Upper lobe of right lung (tissue), 1 donor: Measurements from ENCODE around the gene STRIP1. TPM values are rescaled to one million over a fixed set of nuclear protein-coding genes. Genes with fewer than 3 reads are reported as not detected.
"Not testable (repeated sequence)": the region's sequence is repeated elsewhere in the genome, so short reads cannot be mapped to it uniquely, and the experiment has no call there.

ENCODE experiments used
- ATAC-seq: fragments of 200-7000 bp; cut with Tn5 transposase; one replicate; pipeline ENCODE4 v1.9.1; 2020; ENCODE audit warnings: mild to moderate bottlenecking, moderate library complexity
- DNase-seq: peaks from one replicate; pipeline ENCODE4 v3.0.0-alpha.2; 2020
- H3K27ac ChIP-seq: fragments of 200-600 bp; one replicate; pipeline ENCODE4 v1.8.0; 2022
- H3K27me3 ChIP-seq: fragments of 200-600 bp; one replicate; pipeline ENCODE4 v1.8.0; 2022; ENCODE audit warnings: mild to moderate bottlenecking
- H3K36me3 ChIP-seq: fragments of 200-600 bp; one replicate; pipeline ENCODE4 v1.8.0; 2022
- H3K4me1 ChIP-seq: fragments of 200-600 bp; one replicate; pipeline ENCODE4 v1.8.0; 2022
- H3K4me3 ChIP-seq: fragments of 200-600 bp; one replicate; pipeline ENCODE4 v1.8.0; 2022; ENCODE audit warnings: mild to moderate bottlenecking
- H3K9me3 ChIP-seq: fragments of 200-600 bp; one replicate; pipeline ENCODE4 v1.8.0; 2022
- CTCF ChIP-seq: fragments of 200-600 bp; IDR thresholded peaks from one replicate; pipeline ENCODE4 v1.8.0; 2022; ENCODE audit warnings: antibody characterized with exemption
- intact Hi-C: fragments of 100-400 bp; cut with DNase I; formaldehyde crosslinking; loops from one replicate; pipeline ENCODE4 v1.11.0; 2022
- total RNA-seq: library from RNA; stranded (reverse); fragmentation: NEBNext Ultra II Directional; extraction: Animal tissue kit (Norgen Biotek cat#: 25700); gene quantifications from one replicate; pipeline ENCODE4 v1.2.1, GENCODE V29; 2021
- donor health status: DM: no; HTN: yes; CAD: no; lungs with severe emphysema.

The STRIP1 gene
- total RNA-seq, 1 donor from 2014 or later: 35.6 TPM

- no peak for TF ChIP-seq CTCF
- intact Hi-C loops: no loop called here
- Histone ChIP-seq H3K36me3 (no peaks in the 10 kb centered on the region), H3K27me3 (peaks cover 72% of the 10 kb centered on the region), H3K27ac (no peak within 1 kb of the TSS), H3K4me3 (peak within 1 kb of the TSS; percentile 26), H3K4me1 (peaks cover 22% of the 10 kb centered on the region), H3K9me3 (no peaks in the 10 kb centered on the region)
- ATAC-seq: no peak
- DNase-seq: no peak
These were observed 36.3 kb downstream of the STRIP1 start, which contains the start of gene ALX3 for GRCh38 chr1:110070671-110071242. ALX3 (minus strand) TSS chr1:110070672; CDS start chr1:110070612, 60 bp downstream.

DNA sequence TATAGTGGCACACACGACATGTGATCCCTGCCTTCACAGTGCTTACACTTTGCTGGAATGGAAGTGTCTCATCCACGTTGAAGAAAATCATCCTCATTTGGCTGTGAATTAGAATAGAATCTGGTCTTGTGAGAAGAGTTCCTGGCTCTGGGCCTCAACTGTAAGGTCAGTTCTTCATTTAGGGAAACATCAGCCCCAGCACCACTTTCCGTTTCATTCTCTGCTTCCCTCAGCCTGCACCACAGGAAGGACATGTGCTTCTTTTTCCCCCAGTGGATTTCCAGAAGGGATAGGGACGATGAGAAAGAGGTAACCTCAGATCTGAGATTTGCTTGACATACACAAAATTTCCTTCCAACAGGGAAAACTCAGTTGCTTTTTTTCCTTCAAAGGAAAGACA lies 39.7 kb downstream of the STRIP1 start:
- no peak for TF ChIP-seq CTCF
- Histone ChIP-seq H3K4me3 (no peak overlapping the region), H3K4me1 (peaks cover 11% of the 10 kb centered on the region), H3K27ac (no peak overlapping the region), H3K36me3 (no peaks in the 10 kb centered on the region), H3K27me3 (peaks cover 47% of the 10 kb centered on the region), H3K9me3 (no peaks in the 10 kb centered on the region)
- no peak for ATAC-seq
- no peak for DNase-seq
- intact Hi-C loops: no loop called here

DNA sequence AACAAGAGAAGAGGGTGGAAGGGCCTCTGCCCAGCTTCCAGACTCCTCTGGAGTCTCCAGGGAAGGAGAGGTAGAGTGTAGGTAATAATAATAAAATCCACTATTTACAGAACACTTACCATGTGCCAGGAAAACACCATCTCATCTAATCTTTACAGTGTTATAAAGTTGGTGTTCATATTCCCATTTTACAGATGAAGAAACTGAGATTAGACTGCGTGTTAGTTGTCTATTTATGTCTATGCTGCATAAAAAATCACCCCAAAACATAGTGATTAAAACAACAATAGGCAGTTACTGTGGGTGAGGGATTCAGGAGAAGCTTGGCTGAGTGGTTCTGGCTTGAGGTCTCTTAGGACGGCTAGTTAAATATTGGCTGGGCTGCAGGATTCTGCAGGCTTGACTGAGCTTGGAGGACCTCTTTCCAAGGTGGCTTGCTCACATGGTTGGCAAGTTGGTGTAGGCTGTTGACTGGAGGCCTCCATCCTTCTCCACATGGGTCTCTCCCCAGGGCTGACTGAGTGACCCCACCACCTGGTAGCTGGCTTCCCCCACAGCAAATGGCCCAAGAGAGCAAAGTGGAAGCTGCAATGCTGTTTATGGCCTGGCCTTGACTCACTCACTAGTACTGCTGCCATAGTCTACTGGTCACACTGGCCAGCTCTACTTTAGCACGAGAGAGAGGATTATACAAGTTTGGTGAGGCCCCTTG lies 42.5 kb downstream of the STRIP1 start:
- DNase-seq (no peak), ATAC-seq (no peak)
- H3K27me3 ChIP-seq: peaks cover 21% of the 10 kb centered on the region
- no peaks in the 10 kb centered on the region for H3K9me3 ChIP-seq
- intact Hi-C loops: no loop called here
- H3K4me3 ChIP-seq: no peak overlapping the region
- no peaks in the 10 kb centered on the region for H3K4me1 ChIP-seq
- H3K36me3 ChIP-seq: no peaks in the 10 kb centered on the region
- H3K27ac ChIP-seq: no peak overlapping the region
- no peak for TF ChIP-seq CTCF

DNA sequence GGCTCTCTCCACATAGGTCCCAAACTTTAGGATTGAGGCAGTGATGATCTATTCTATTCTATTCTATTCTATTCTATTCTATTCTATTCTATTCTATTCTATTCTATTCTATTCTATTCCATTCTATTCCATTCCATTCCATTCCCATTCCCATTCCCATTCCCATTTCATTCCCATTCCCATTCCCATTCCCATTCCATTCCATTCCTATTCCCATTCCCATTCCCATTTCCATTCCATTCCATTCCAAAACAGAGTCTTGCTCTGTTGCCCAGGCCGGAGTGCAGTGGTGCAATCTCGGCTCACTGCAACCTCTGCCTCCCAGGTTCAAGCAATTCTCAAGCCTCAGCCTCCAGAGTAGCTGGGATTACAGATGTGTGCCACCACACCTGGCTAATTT lies 45.6 kb downstream of the STRIP1 start:
- H3K9me3 ChIP-seq, H3K27ac ChIP-seq, ATAC-seq, intact Hi-C loops, H3K4me3 ChIP-seq, DNase-seq, H3K36me3 ChIP-seq, H3K4me1 ChIP-seq, H3K27me3 ChIP-seq: not testable (repeated sequence)

DNA sequence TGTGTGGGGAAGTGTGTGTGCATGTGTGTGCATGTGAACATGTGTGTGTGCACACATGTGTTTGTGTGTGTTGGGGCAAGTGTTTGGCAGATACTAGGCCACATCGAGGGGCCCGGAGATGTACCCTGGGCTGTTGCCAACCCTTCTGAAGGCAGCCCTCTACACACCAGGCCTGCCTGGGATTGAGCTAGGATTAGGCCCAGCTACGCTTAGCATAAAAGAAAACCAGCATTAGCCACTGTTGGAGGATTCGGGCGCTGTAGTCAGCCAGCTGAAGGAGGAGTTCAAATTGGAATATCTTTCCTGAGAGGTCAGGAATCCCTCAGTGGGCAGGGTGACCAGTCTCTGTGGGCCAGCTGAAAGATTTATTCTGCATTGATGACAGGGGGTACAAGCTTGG lies 46.6 kb downstream of the STRIP1 start:
- Histone ChIP-seq H3K36me3 (no peaks in the 10 kb centered on the region), H3K9me3 (no peaks in the 10 kb centered on the region), H3K27ac (no peak overlapping the region), H3K4me3 (no peak overlapping the region), H3K27me3 (no peaks in the 10 kb centered on the region), H3K4me1 (peaks cover 10% of the 10 kb centered on the region)
- intact Hi-C loops: no loop called here
- ATAC-seq (no peak), DNase-seq (no peak)
- no peak for TF ChIP-seq CTCF

GRCh38 chr1:110082477-110082876 lies 48.1 kb downstream of the STRIP1 start:
- intact Hi-C loops: no loop called here
- DNase-seq (no peak), ATAC-seq (no peak)
- Histone ChIP-seq H3K27me3 (no peaks in the 10 kb centered on the region), H3K9me3 (no peaks in the 10 kb centered on the region), H3K4me1 (peaks cover 10% of the 10 kb centered on the region), H3K4me3 (no peak overlapping the region), H3K36me3 (no peaks in the 10 kb centered on the region), H3K27ac (no peak overlapping the region)
- TF ChIP-seq CTCF: no peak
